Colonic mucosa (tissue), 4 donors: Measurements from ENCODE around the gene MYO9A. TPM values are rescaled to one million over a fixed set of nuclear protein-coding genes. Genes with fewer than 3 reads are reported as not detected.

Experiments used
- DNase-seq: peaks from one replicate; pipeline ENCODE4 v3.0.0-alpha.2; 2020
- H3K27ac ChIP-seq: fragments of 200-600 bp; one replicate; pipeline ENCODE4 v1.8.0; 2021
- H3K27me3 ChIP-seq: fragments of 200-600 bp; one replicate; pipeline ENCODE4 v1.8.0; 2021
- H3K36me3 ChIP-seq: fragments of 200-600 bp; one replicate; pipeline ENCODE4 v1.8.0; 2021
- H3K4me1 ChIP-seq: fragments of 200-600 bp; one replicate; pipeline ENCODE4 v1.8.0; 2021; ENCODE audit warnings: mild to moderate bottlenecking
- H3K4me3 ChIP-seq: fragments of 200-600 bp; one replicate; pipeline ENCODE4 v1.8.0; 2021
- H3K9ac ChIP-seq, 2 donors: one replicate each; pipeline ENCODE4 v1.7.0; 2013; ENCODE audit warnings: control low read depth in 2 of 2, low read depth in 2 of 2, low read length in 2 of 2
- H3K9me3 ChIP-seq: fragments of 200-600 bp; one replicate; pipeline ENCODE4 v1.8.0; 2021
- intact Hi-C: fragments of 100-400 bp; cut with DNase I; formaldehyde crosslinking; loops from one replicate; pipeline ENCODE4 v1.14.1; 2022
- total RNA-seq, 2 donors: library from RNA; stranded (reverse); fragmentation: NEBNext Ultra II Directional in 1 of 2; extraction: Animal tissue kit (Norgen Biotek cat#: 25700) in 1 of 2; gene quantifications; one replicate each; pipeline ENCODE4 v1.2.1, GENCODE V29; 2021
- TF ChIP-seq, protein P1 (sequence below): fragments of 200-600 bp; IDR thresholded peaks from one replicate; pipeline ENCODE4 v1.8.0; 2022; ENCODE audit warnings: antibody characterized with exemption, mild to moderate bottlenecking
- donor health status: healthy.
- donor health status: DM: no; HTN: no; CAD: no.
- donor health status: DM: no; HTN: no; CAD: no.

The MYO9A gene
- total RNA-seq, 2 donors from 2014 or later, result 27.5 to 34.3 TPM

DNA sequence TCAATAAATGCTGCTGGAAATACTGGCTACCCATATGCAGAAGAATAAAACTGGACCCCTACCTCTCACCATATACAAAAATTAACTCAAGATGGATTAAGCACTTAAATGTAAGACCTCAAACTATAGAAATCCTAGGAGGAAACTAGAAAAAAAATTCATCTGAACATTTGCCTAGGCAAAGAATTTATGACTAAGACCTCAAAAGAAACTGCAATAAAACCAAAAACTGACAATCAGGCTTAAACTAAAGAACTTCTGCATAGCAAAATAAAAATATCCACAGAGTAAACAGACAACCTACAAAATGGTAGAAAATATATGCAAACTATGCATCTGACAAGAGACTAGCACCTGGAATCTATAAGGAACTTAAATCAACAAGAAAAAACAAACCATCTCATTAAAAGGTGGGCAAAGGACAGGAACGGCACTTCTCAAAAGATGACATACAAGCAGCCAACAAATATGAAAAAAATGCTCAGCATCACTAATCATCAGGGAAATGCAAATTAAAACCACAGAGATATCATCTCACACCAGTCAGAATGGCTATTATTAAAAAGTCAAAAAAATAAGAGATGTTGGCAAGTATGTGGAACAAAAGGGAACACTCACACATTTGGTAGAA, 47.0 kb downstream of the MYO9A start:
- TF ChIP-seq, protein P1, sequence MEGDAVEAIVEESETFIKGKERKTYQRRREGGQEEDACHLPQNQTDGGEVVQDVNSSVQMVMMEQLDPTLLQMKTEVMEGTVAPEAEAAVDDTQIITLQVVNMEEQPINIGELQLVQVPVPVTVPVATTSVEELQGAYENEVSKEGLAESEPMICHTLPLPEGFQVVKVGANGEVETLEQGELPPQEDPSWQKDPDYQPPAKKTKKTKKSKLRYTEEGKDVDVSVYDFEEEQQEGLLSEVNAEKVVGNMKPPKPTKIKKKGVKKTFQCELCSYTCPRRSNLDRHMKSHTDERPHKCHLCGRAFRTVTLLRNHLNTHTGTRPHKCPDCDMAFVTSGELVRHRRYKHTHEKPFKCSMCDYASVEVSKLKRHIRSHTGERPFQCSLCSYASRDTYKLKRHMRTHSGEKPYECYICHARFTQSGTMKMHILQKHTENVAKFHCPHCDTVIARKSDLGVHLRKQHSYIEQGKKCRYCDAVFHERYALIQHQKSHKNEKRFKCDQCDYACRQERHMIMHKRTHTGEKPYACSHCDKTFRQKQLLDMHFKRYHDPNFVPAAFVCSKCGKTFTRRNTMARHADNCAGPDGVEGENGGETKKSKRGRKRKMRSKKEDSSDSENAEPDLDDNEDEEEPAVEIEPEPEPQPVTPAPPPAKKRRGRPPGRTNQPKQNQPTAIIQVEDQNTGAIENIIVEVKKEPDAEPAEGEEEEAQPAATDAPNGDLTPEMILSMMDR, result no peak
- Histone ChIP-seq H3K4me3 (no peak overlapping the region), H3K27me3 (no peaks in the 10 kb centered on the region), H3K36me3 (no peaks in the 10 kb centered on the region), H3K9me3 (no peaks in the 10 kb centered on the region), H3K27ac (no peak overlapping the region), H3K9ac (no peak overlapping the region), H3K4me1 (no peaks in the 10 kb centered on the region)
- no peak for DNase-seq
- intact Hi-C loops, result no loop called here

GRCh38 chr15:72068856-72069255, 49.1 kb downstream of the MYO9A start:
- no peaks in the 10 kb centered on the region for H3K4me1 ChIP-seq
- intact Hi-C loops, result no loop called here
- H3K9ac ChIP-seq, result no peak overlapping the region
- H3K27me3 ChIP-seq, result no peaks in the 10 kb centered on the region
- DNase-seq, result no peak
- H3K27ac ChIP-seq, result no peak overlapping the region
- no peaks in the 10 kb centered on the region for H3K9me3 ChIP-seq
- TF ChIP-seq, protein P1, result no peak
- no peaks in the 10 kb centered on the region for H3K36me3 ChIP-seq
- H3K4me3 ChIP-seq, result no peak overlapping the region

DNA sequence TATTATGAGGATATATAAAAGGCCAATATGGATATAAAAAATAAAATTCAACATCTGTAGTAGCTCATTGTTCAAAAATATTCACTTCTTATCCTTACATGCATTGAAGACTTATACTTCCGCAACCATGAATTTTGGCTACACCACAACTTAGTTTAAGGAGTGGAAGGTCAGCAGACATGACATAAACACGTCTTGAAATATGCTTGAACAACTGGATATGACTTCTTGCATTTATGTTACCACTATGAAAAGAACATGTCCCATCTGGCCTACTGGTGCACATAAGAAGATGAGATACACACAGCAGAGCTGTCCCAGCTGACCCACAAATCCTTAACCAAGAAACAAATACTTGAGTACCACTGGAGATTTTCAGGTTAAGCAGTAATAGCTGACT, 52.1 kb downstream of the MYO9A start:
- no peaks in the 10 kb centered on the region for H3K27me3 ChIP-seq
- H3K4me3 ChIP-seq, result no peak overlapping the region
- no peak for DNase-seq
- no peak overlapping the region for H3K27ac ChIP-seq
- H3K9me3 ChIP-seq, result no peaks in the 10 kb centered on the region
- no peaks in the 10 kb centered on the region for H3K4me1 ChIP-seq
- no peaks in the 10 kb centered on the region for H3K36me3 ChIP-seq
- H3K9ac ChIP-seq, result no peak overlapping the region
- intact Hi-C loops, result no loop called here
- TF ChIP-seq, protein P1, result no peak

- Histone ChIP-seq H3K36me3 (no peaks in the 10 kb centered on the region), H3K9ac (no peak overlapping the region)
These were observed 54.8 kb downstream of the MYO9A start for GRCh38 chr15:72063186-72063585.

GRCh38 chr15:72062319-72062718, 55.6 kb downstream of the MYO9A start:
- DNase-seq, result no peak
- Histone ChIP-seq H3K4me3 (no peak overlapping the region), H3K27ac (no peak overlapping the region), H3K27me3 (no peaks in the 10 kb centered on the region), H3K9ac (no peak overlapping the region), H3K36me3 (no peaks in the 10 kb centered on the region), H3K4me1 (no peaks in the 10 kb centered on the region), H3K9me3 (no peaks in the 10 kb centered on the region)
- TF ChIP-seq, protein P1, result no peak
- intact Hi-C loops, result no loop called here

More at GRCh38 chr15:72063186-72063585, 54.8 kb downstream of the MYO9A start:
- intact Hi-C loops, result no loop called here
- no peak for DNase-seq
- Histone ChIP-seq H3K4me3 (no peak overlapping the region), H3K4me1 (no peaks in the 10 kb centered on the region), H3K27ac (no peak overlapping the region), H3K9me3 (no peaks in the 10 kb centered on the region), H3K27me3 (no peaks in the 10 kb centered on the region)
- TF ChIP-seq, protein P1, result no peak
